GM23338 (cell line): ENCODE measurements around the gene NPIPA5. TPM values are rescaled to one million over a fixed set of nuclear protein-coding genes. Genes with fewer than 3 reads are reported as not detected.

Source experiments
- ATAC-seq: fragments of 200-7000 bp; cut with Tn5 transposase; 3 replicates; pipeline ENCODE4 v1.9.1; 2020
- DNase-seq: peaks from one replicate; pipeline ENCODE4 v3.0.0-alpha.2; 2015; ENCODE audit warnings: low spot score
- H2AFZ ChIP-seq: fragments of 200-600 bp; sonication (generic); 2 replicates; pipeline ENCODE4 v1.8.0; 2016; ENCODE audit warnings: antibody characterized with exemption, mild to moderate bottlenecking, moderate library complexity
- H3F3A ChIP-seq: fragments of 200-600 bp; sonication (generic); replicated peaks from 2 replicates; pipeline ENCODE4 v1.8.0; 2017; ENCODE audit warnings: antibody characterized with exemption, mixed run types, low read depth
- H3K27ac ChIP-seq: fragments of 200-600 bp; sonication (generic); 2 replicates; pipeline ENCODE4 v1.6.1; 2016; ENCODE audit warnings: low read depth
- H3K27me3 ChIP-seq: fragments of 200-600 bp; sonication (generic); 2 replicates; pipeline ENCODE4 v1.8.0; 2016; ENCODE audit warnings: mild to moderate bottlenecking, mixed run types, moderate library complexity; ENCODE audit not compliant: insufficient read depth
- H3K36me3 ChIP-seq: fragments of 200-600 bp; sonication (generic); 2 replicates; pipeline ENCODE4 v1.8.0; 2016; ENCODE audit warnings: mild to moderate bottlenecking; ENCODE audit not compliant: insufficient read depth
- H3K4me1 ChIP-seq: fragments of 200-600 bp; sonication (generic); 2 replicates; pipeline ENCODE4 v1.8.0; 2016; ENCODE audit warnings: mild to moderate bottlenecking, moderate library complexity; ENCODE audit not compliant: insufficient read depth
- H3K4me2 ChIP-seq: fragments of 200-600 bp; sonication (generic); 2 replicates; pipeline ENCODE4 v1.7.1; 2017; ENCODE audit warnings: mixed run types
- H3K4me3 ChIP-seq: fragments of 200-600 bp; sonication (generic); 2 replicates; pipeline ENCODE4 v1.6.1; 2016; ENCODE audit warnings: mixed run types
- H3K79me2 ChIP-seq: fragments of 200-600 bp; sonication (generic); replicated peaks from 2 replicates; pipeline ENCODE4 v1.8.0; 2017; ENCODE audit warnings: mild to moderate bottlenecking; ENCODE audit not compliant: insufficient read depth
- H3K9me2 ChIP-seq: fragments of 200-600 bp; sonication (generic); 2 replicates; pipeline ENCODE4 v1.8.0; 2017; ENCODE audit not compliant: insufficient read depth
- H4K20me1 ChIP-seq: fragments of 200-600 bp; sonication (generic); replicated peaks from 2 replicates; pipeline ENCODE4 v1.8.0; 2017; ENCODE audit warnings: mild to moderate bottlenecking; ENCODE audit not compliant: insufficient read depth
- H3K27ac Mint-ChIP-seq: 2 replicates; pipeline ENCODE4 v1.8.0; 2020; ENCODE audit warnings: inconsistent platforms, mild to moderate bottlenecking, moderate library complexity, mixed read lengths
- H3K27me3 Mint-ChIP-seq: 3 replicates; pipeline ENCODE4 v1.8.0; 2022; ENCODE audit warnings: low read depth, mild to moderate bottlenecking, moderate library complexity, mixed read lengths, inconsistent platforms; ENCODE audit not compliant: insufficient read depth, poor library complexity
- H3K36me3 Mint-ChIP-seq: 3 replicates; pipeline ENCODE4 v1.8.0; 2021; ENCODE audit warnings: low read depth, mild to moderate bottlenecking, inconsistent platforms, moderate library complexity, mixed read lengths
- H3K4me1 Mint-ChIP-seq: 3 replicates; pipeline ENCODE4 v1.8.0; 2020; ENCODE audit warnings: mild to moderate bottlenecking, inconsistent platforms, mixed read lengths
- H3K4me3 Mint-ChIP-seq: 3 replicates; pipeline ENCODE4 v1.8.0; 2021; ENCODE audit warnings: moderate library complexity, mild to moderate bottlenecking, inconsistent platforms, mixed read lengths
- H3K9me3 Mint-ChIP-seq: 3 replicates; pipeline ENCODE4 v1.8.0; 2020; ENCODE audit warnings: moderate library complexity, mild to moderate bottlenecking, inconsistent platforms, mixed read lengths
- CREB1 ChIP-seq: fragments of 250-450 bp; sonication (Bioruptor Pico); IDR thresholded peaks from 2 replicates; pipeline ENCODE4 v1.5.0; 2020; ENCODE audit warnings: low read depth, mild to moderate bottlenecking, moderate library complexity
- EZH2 ChIP-seq: fragments of 200-600 bp; sonication (generic); IDR thresholded peaks from one replicate; pipeline ENCODE4 v1.8.0; 2017; ENCODE audit warnings: antibody characterized with exemption, mild to moderate bottlenecking, low read depth; ENCODE audit not compliant: unreplicated experiment
- EZH2phosphoT487 ChIP-seq: fragments of 200-600 bp; sonication (generic); IDR thresholded peaks from one replicate; pipeline ENCODE4 v1.8.1; 2018; ENCODE audit warnings: antibody characterized with exemption; ENCODE audit not compliant: unreplicated experiment
- JUNB ChIP-seq: IDR thresholded peaks from one replicate; pipeline ENCODE4 v1.6.1; 2016; ENCODE audit warnings: antibody characterized with exemption; ENCODE audit not compliant: unreplicated experiment
- NANOG ChIP-seq: IDR thresholded peaks from 2 replicates; pipeline ENCODE4 v1.6.1; 2016; ENCODE audit warnings: antibody characterized with exemption, borderline replicate concordance
- POLR2AphosphoS5 ChIP-seq: IDR thresholded peaks from 2 replicates; pipeline ENCODE4 v1.6.1; 2016; ENCODE audit warnings: antibody characterized with exemption, low read depth
- STAT1 ChIP-seq: IDR thresholded peaks from one replicate; pipeline ENCODE4 v1.6.1; 2016; ENCODE audit warnings: antibody characterized with exemption; ENCODE audit not compliant: unreplicated experiment
- ZNF114 ChIP-seq: fragments of 250-450 bp; sonication (Bioruptor Pico); IDR thresholded peaks from 2 replicates; pipeline ENCODE4 v1.5.0; 2020; ENCODE audit warnings: mild to moderate bottlenecking, moderate library complexity
- ZNF331 ChIP-seq: fragments of 250-450 bp; sonication (Bioruptor Pico); IDR thresholded peaks from 2 replicates; pipeline ENCODE4 v1.5.0; 2020; ENCODE audit warnings: low read depth, mild to moderate bottlenecking, moderate library complexity
- polyA plus RNA-seq: library from polyadenylated mRNA; unstranded; fragments of >200 nt; fragmentation: Nextera tagmentation; extraction: Ambion mirVana; gene quantifications from 2 replicates; pipeline ENCODE4 v1.2.1, GENCODE V29; 2016
- total RNA-seq: library from RNA; depleted of rRNA; stranded (reverse); fragments of >200 nt; shearing (Covaris generic); gene quantifications from 2 replicates; pipeline ENCODE4 v1.2.3, GENCODE V29; 2014
- TF ChIP-seq, protein P1 (sequence below), 2 experiments: fragments of 200-600 bp in 1 of 2; sonication (generic) in 1 of 2; conservative IDR thresholded peaks; 2 replicates each; pipeline versions ENCODE4 v1.5.1 to v1.6.1; 2016 to 2017; ENCODE audit warnings: antibody characterized with exemption in 2 of 2, low read depth in 2 of 2, mild to moderate bottlenecking in 2 of 2, moderate library complexity in 1 of 2
- TF ChIP-seq, protein P2 (sequence below): IDR thresholded peaks from 2 replicates; pipeline ENCODE4 v1.6.1; 2016; ENCODE audit warnings: antibody characterized with exemption
- TF ChIP-seq, protein P3 (sequence below): fragments of 250-450 bp; sonication (Bioruptor Pico); IDR thresholded peaks from 2 replicates; pipeline ENCODE4 v1.5.0; 2020; ENCODE audit warnings: mild to moderate bottlenecking, moderate library complexity
- TF ChIP-seq, protein P4 (sequence below): IDR thresholded peaks from one replicate; pipeline ENCODE4 v1.6.1; 2018; ENCODE audit warnings: antibody characterized with exemption; ENCODE audit not compliant: unreplicated experiment

NPIPA5 gene
- total and polyA plus RNA-seq, 2 experiments from 2014 or later: 0.56 to 2.7 TPM

DNA sequence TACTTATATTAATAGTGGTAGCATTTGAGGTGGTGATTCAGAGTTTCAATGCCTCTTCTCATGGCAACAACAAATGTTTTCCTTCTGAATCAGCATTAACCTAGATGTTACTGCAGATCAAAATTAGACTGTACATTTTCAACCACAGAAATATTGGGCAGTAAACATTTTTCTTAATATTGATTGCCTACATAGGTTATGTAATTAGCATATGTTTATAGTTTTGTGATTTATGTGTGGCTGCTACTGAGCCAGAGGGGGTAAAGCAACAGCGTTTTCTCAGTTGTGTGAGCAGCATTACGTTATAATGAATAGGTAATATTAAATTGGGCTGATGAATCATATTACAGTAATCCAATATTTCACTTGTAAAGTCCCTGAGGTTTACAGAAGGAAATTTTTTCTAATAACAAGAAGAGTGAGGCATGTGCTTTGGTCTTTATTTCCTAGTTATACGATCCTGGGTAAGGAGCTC, 37.5 kb upstream of the NPIPA5 start:
- H3K36me3 ChIP-seq: no peaks in the 10 kb centered on the region
- no peak overlapping the region for H3K4me3 ChIP-seq
- Mint-ChIP-seq H3K4me3 (no peak overlapping the region), H3K27ac (no peak overlapping the region), H3K4me1 (no peaks in the 10 kb centered on the region), H3K9me3 (no peaks in the 10 kb centered on the region), H3K27me3 (no peaks in the 10 kb centered on the region), H3K36me3 (no peaks in the 10 kb centered on the region)
- H3F3A ChIP-seq: no peaks in the 10 kb centered on the region
- DNase-seq (no peak), ATAC-seq (no peak)
- H3K4me1 ChIP-seq: no peaks in the 10 kb centered on the region
- no peak overlapping the region for H2AFZ ChIP-seq
- H3K79me2 ChIP-seq: no peaks in the 10 kb centered on the region
- no peaks in the 10 kb centered on the region for H3K9me2 ChIP-seq
- TF ChIP-seq, protein P1, sequence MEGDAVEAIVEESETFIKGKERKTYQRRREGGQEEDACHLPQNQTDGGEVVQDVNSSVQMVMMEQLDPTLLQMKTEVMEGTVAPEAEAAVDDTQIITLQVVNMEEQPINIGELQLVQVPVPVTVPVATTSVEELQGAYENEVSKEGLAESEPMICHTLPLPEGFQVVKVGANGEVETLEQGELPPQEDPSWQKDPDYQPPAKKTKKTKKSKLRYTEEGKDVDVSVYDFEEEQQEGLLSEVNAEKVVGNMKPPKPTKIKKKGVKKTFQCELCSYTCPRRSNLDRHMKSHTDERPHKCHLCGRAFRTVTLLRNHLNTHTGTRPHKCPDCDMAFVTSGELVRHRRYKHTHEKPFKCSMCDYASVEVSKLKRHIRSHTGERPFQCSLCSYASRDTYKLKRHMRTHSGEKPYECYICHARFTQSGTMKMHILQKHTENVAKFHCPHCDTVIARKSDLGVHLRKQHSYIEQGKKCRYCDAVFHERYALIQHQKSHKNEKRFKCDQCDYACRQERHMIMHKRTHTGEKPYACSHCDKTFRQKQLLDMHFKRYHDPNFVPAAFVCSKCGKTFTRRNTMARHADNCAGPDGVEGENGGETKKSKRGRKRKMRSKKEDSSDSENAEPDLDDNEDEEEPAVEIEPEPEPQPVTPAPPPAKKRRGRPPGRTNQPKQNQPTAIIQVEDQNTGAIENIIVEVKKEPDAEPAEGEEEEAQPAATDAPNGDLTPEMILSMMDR (conservative IDR thresholded peaks at IDR 0.05; ENCODE audit: low read depth in 2 of 2): no peak
- no peak for TF ChIP-seq ZNF331 (CRISPR knock-in tag)
- no peak for TF ChIP-seq CREB1 (CRISPR knock-in tag)
- TF ChIP-seq POLR2AphosphoS5: no peak
- TF ChIP-seq JUNB: no peak
- no peak for TF ChIP-seq EZH2
- TF ChIP-seq ZNF114 (CRISPR knock-in tag): no peak
- TF ChIP-seq, protein P2, sequence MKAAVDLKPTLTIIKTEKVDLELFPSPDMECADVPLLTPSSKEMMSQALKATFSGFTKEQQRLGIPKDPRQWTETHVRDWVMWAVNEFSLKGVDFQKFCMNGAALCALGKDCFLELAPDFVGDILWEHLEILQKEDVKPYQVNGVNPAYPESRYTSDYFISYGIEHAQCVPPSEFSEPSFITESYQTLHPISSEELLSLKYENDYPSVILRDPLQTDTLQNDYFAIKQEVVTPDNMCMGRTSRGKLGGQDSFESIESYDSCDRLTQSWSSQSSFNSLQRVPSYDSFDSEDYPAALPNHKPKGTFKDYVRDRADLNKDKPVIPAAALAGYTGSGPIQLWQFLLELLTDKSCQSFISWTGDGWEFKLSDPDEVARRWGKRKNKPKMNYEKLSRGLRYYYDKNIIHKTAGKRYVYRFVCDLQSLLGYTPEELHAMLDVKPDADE: no peak
- TF ChIP-seq, protein P3, sequence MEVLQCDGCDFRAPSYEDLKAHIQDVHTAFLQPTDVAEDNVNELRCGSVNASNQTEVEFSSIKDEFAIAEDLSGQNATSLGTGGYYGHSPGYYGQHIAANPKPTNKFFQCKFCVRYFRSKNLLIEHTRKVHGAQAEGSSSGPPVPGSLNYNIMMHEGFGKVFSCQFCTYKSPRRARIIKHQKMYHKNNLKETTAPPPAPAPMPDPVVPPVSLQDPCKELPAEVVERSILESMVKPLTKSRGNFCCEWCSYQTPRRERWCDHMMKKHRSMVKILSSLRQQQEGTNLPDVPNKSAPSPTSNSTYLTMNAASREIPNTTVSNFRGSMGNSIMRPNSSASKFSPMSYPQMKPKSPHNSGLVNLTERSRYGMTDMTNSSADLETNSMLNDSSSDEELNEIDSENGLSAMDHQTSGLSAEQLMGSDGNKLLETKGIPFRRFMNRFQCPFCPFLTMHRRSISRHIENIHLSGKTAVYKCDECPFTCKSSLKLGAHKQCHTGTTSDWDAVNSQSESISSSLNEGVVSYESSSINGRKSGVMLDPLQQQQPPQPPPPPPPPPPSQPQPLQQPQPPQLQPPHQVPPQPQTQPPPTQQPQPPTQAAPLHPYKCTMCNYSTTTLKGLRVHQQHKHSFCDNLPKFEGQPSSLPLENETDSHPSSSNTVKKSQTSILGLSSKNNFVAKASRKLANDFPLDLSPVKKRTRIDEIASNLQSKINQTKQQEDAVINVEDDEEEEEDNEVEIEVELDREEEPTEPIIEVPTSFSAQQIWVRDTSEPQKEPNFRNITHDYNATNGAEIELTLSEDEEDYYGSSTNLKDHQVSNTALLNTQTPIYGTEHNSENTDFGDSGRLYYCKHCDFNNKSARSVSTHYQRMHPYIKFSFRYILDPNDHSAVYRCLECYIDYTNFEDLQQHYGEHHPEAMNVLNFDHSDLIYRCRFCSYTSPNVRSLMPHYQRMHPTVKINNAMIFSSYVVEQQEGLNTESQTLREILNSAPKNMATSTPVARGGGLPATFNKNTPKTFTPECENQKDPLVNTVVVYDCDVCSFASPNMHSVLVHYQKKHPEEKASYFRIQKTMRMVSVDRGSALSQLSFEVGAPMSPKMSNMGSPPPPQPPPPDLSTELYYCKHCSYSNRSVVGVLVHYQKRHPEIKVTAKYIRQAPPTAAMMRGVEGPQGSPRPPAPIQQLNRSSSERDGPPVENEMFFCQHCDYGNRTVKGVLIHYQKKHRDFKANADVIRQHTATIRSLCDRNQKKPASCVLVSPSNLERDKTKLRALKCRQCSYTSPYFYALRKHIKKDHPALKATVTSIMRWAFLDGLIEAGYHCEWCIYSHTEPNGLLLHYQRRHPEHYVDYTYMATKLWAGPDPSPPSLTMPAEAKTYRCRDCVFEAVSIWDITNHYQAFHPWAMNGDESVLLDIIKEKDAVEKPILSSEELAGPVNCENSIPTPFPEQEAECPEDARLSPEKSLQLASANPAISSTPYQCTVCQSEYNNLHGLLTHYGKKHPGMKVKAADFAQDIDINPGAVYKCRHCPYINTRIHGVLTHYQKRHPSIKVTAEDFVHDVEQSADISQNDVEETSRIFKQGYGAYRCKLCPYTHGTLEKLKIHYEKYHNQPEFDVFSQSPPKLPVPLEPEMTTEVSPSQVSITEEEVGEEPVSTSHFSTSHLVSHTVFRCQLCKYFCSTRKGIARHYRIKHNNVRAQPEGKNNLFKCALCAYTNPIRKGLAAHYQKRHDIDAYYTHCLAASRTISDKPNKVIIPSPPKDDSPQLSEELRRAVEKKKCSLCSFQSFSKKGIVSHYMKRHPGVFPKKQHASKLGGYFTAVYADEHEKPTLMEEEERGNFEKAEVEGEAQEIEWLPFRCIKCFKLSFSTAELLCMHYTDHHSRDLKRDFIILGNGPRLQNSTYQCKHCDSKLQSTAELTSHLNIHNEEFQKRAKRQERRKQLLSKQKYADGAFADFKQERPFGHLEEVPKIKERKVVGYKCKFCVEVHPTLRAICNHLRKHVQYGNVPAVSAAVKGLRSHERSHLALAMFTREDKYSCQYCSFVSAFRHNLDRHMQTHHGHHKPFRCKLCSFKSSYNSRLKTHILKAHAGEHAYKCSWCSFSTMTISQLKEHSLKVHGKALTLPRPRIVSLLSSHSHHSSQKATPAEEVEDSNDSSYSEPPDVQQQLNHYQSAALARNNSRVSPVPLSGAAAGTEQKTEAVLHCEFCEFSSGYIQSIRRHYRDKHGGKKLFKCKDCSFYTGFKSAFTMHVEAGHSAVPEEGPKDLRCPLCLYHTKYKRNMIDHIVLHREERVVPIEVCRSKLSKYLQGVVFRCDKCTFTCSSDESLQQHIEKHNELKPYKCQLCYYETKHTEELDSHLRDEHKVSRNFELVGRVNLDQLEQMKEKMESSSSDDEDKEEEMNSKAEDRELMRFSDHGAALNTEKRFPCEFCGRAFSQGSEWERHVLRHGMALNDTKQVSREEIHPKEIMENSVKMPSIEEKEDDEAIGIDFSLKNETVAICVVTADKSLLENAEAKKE (CRISPR knock-in tag): no peak
- TF ChIP-seq, protein P4, sequence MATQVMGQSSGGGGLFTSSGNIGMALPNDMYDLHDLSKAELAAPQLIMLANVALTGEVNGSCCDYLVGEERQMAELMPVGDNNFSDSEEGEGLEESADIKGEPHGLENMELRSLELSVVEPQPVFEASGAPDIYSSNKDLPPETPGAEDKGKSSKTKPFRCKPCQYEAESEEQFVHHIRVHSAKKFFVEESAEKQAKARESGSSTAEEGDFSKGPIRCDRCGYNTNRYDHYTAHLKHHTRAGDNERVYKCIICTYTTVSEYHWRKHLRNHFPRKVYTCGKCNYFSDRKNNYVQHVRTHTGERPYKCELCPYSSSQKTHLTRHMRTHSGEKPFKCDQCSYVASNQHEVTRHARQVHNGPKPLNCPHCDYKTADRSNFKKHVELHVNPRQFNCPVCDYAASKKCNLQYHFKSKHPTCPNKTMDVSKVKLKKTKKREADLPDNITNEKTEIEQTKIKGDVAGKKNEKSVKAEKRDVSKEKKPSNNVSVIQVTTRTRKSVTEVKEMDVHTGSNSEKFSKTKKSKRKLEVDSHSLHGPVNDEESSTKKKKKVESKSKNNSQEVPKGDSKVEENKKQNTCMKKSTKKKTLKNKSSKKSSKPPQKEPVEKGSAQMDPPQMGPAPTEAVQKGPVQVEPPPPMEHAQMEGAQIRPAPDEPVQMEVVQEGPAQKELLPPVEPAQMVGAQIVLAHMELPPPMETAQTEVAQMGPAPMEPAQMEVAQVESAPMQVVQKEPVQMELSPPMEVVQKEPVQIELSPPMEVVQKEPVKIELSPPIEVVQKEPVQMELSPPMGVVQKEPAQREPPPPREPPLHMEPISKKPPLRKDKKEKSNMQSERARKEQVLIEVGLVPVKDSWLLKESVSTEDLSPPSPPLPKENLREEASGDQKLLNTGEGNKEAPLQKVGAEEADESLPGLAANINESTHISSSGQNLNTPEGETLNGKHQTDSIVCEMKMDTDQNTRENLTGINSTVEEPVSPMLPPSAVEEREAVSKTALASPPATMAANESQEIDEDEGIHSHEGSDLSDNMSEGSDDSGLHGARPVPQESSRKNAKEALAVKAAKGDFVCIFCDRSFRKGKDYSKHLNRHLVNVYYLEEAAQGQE: no peak
- no peak for TF ChIP-seq EZH2phosphoT487
- TF ChIP-seq NANOG: no peak
- no peak for TF ChIP-seq STAT1
- H3K27ac ChIP-seq: no peak overlapping the region
- no peak overlapping the region for H3K4me2 ChIP-seq
- H3K27me3 ChIP-seq: no peaks in the 10 kb centered on the region
- H4K20me1 ChIP-seq: 0 out of 2 replicates have a peak, but pooled peaks cover 3% of the 10 kb centered on the region
